Ureter (tissue), 1 donor: ENCODE measurements around the gene TMEM181. TPM values are rescaled to one million over a fixed set of nuclear protein-coding genes. Genes with fewer than 3 reads are reported as not detected.
A peak's percentile ranks its signal among the peaks of the same experiment; 100 is the strongest.
"Not testable (repeated sequence)": the region's sequence is repeated elsewhere in the genome, so short reads cannot be mapped to it uniquely, and the experiment has no call there.

ENCODE experiments used
- DNase-seq: peaks from one replicate; pipeline ENCODE4 v3.0.0-alpha.2; 2020; ENCODE audit warnings: low spot score
- total RNA-seq: library from RNA; stranded (reverse); gene quantifications from one replicate; pipeline ENCODE4 v1.2.4, GENCODE V29; 2023
- donor health status: DM: yes; HTN: yes; CAD: no.

Gene TMEM181
- total RNA-seq, 1 donor from 2014 or later: 38.3 TPM

DNA sequence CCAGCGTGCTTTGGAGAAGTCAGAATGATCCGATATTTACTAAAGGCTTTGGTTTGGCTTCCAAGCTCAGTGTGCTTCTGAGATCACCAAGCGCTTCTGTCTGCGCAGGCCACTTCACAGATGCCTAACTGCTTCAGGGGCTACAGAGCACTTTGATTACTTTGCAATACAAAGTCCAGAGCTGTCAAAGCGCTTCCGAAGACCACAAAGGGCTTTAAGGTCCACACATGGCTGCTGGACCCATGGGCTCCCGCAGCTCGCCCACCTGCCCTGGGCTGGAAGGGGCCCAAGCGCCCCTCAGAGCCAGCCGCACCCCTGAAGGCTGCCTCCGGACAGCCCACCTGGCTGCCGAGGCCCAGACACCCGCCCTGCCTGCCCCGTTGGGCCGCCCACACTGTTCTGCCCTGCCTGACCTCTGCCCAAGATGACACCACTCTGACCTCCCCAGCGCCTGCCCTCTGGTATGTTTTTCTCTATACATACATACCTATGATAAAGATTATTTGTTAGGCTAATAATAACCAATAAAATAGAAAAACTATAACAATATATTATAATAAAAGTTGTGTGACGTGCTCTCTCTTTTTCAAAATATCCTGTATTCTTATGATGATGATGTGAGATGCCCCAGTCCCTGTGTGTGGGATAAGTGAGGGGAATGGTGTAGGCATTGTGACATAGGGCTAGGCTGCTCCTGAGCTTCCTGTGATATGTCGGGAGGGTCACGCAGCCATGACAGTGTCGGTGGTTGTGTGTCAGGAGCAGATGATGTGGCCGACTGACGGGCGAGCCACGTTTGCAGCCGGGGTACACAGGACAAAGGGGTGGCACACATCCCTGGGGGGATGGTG lies 62.0 kb downstream of the TMEM181 start:
- DNase-seq: no peak

DNA sequence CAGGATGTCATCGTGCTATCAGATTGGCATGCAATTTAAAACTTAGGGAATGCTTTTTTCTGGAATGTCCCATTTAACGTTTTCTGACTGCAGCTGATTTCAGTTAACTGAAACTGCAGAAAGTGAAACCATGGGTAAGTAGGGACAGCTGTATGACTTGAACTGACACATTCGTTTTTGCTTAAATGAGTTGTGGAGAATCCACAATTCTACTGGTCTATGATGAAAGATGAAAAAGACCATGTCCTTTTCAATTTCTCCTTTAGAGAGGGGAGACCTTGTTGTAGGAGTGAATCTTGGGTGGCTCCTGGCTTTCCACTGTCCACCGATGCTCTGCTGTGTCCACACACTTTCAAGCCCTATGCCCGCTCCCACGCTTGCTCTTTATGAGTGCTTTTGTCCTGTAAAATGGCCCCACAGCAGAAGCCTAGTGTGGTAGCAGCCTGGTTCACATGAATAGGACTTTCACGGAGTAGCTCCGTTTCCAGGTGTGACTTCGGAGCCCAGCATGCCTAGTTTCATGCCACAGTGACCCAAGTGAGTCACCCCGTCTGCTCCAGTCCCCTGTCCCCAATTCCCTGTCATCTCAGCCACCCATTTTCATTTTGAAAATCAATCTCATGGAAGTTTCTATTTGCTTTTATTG lies 62.8 kb downstream of the TMEM181 start:
- DNase-seq: no peak

- no peak for DNase-seq
Observed at GRCh38 chr6:158624684-158625682, 65.1 kb downstream of the TMEM181 start.

- DNase-seq: no peak
Observed at GRCh38 chr6:158625881-158626305, 66.0 kb downstream of the TMEM181 start.

- no peak for DNase-seq
Observed at GRCh38 chr6:158626360-158627167, 66.7 kb downstream of the TMEM181 start.

- no peak for DNase-seq
Observed at GRCh38 chr6:158627168-158627939, 67.5 kb downstream of the TMEM181 start.

- no peak for DNase-seq
Observed at GRCh38 chr6:158627940-158628211, 68.0 kb downstream of the TMEM181 start.

GRCh38 chr6:158628542-158628941 lies 68.7 kb downstream of the TMEM181 start:
- DNase-seq: no peak

DNA sequence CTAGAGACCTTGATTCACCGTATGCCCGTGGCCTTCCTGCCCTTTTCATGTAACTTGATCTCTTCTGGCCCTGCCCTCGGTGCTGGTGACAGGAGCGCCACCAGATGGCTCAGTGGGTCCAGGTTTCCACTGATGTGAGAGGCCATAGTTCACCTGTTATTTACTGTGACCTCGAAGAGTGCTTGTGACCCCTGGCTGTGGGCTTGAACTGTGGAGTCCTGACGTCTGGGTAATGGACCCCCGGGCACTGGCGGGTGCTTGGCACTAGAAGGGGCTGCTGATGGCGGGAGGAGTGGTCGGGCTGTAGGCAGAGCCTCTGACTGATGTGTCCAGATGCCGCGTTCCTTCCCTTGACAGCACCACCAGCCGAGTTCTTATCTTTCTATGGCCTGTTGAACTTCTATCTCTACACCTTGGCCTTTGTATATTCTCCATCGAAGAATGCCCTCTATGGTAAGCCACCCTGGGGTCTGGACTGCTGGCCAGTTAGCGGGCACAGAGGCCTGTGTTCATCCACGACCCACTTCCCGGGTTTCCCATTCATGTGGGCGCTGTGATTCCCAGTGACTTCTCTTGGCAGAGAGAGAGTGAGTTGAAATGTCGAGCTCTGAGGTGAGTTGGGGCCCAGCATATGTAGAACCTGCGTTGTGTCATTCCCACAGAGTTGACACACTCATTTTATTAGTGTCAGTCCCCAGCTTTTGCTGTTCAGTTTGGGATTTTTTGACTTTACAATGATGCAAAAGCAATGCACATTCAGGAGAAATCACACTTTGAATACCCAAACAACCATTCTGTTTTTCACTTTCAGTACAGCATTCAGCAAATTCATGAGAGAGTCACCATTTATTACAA lies 69.7 kb downstream of the TMEM181 start:
- DNase-seq: no peak

- no peak for DNase-seq
Observed at GRCh38 chr6:158630938-158631616, 71.2 kb downstream of the TMEM181 start.

GRCh38 chr6:158631678-158632537 lies 72.0 kb downstream of the TMEM181 start:
- peak; percentile 70 for DNase-seq

- not testable (repeated sequence) for DNase-seq
Observed at GRCh38 chr6:158632538-158633119, 72.7 kb downstream of the TMEM181 start.

DNA sequence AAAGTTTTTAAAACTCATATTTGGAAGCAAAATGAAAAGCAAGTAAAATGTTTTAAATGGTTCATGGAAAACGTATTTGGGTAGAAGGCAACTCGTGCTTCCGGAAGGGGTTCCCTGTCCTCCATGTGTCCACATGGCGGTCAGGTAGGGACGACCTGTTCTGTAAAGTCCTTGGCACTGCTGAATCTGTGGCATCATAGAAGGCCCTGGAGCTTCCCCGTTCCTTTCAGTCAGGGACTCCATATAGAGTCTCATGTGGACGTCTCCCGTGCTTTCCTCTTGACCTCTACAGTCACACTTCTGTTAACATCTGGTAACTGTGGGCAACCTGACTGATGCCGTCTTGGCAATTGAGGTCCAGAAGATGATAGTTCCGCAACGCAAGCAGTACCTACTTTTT lies 73.2 kb downstream of the TMEM181 start:
- DNase-seq: no peak

GRCh38 chr6:158634695-158635426 lies 75.0 kb downstream of the TMEM181 start:
- no peak for DNase-seq

- no peak for DNase-seq
Observed at GRCh38 chr6:158635427-158636073, 75.7 kb downstream of the TMEM181 start.

DNA sequence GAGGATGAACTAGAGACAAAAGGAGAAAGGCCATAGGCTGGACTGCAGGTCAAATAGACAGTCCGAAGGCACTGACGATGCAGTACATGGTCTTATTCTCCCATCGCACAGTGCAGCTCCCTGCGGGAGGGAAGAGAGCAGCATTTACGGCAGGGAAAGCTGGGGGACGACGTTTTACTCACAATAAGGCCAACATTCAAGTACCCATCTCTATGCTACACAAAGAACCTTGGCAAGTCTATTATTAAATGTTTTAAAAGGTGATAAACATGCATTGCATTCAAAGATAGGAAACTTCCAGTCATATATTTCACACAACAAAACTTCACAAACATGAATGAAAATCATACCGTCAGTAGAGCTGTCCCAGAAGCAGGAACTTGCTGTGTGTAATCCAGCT lies 76.9 kb downstream of the TMEM181 start:
- DNase-seq: no peak
